Loucy (cell line): ENCODE results near the gene TTC13.

Experiments
- CTCF ChIP-seq: fragments of 200-600 bp; sonication (generic); conservative IDR thresholded peaks from 2 replicates; pipeline ENCODE4 v1.5.1; 2014; ENCODE audit warnings: mild to moderate bottlenecking, antibody characterized with exemption, low read length
- EZH2phosphoT487 ChIP-seq: fragments of 200-600 bp; IDR thresholded peaks from 2 replicates; pipeline ENCODE4 v1.6.1; 2018; ENCODE audit warnings: antibody characterized with exemption, mild to moderate bottlenecking, moderate library complexity, borderline replicate concordance

GRCh38 chr1:230896779-230897178 is 81.9 kb downstream of the TTC13 start:
- TF ChIP-seq EZH2phosphoT487 (no peak), CTCF (no peak)
